ENCODE measurements around the gene WDR27.

The WDR27 gene

GRCh38 chr6:169624785-169625184 is 77.0 kb downstream of the WDR27 start:
- Histone ChIP-seq H3F3A (ENCODE audit: insufficient read depth, low read length) (no peaks in the 10 kb centered on the region), H2AFZ (ENCODE audit: low read length) (no peak overlapping the region), H3K9ac (ENCODE audit: low read length) (no peak overlapping the region), H3K4me1 (ENCODE audit: insufficient read depth, low read length, severe bottlenecking) (no peaks in the 10 kb centered on the region), H3K27me3 (ENCODE audit: insufficient read depth, low read length) (no peaks in the 10 kb centered on the region), H4K20me1 (ENCODE audit: insufficient read depth, low read length) (no peaks in the 10 kb centered on the region), H3K9me3 (ENCODE audit: low read length) (no peaks in the 10 kb centered on the region), H3K36me3 (ENCODE audit: insufficient read depth, low read length) (peaks cover 17% of the 10 kb centered on the region), H3K79me2 (ENCODE audit: insufficient read depth, low read length) (no peaks in the 10 kb centered on the region), H3K4me2 (ENCODE audit: low read length) (no peak overlapping the region), H3K27ac (ENCODE audit: low read depth, low read length, poor library complexity, severe bottlenecking) (no peak overlapping the region), H3K4me3 (ENCODE audit: low read depth, low read length, poor library complexity, severe bottlenecking) (no peak overlapping the region), H3K9me2 (ENCODE audit: low read depth, low read length) (no peaks in the 10 kb centered on the region)
- no peak for TF ChIP-seq EZH2 (IDR thresholded peaks at IDR 0.05; ENCODE audit: borderline replicate concordance, low read length)
- TF ChIP-seq, protein P1, sequence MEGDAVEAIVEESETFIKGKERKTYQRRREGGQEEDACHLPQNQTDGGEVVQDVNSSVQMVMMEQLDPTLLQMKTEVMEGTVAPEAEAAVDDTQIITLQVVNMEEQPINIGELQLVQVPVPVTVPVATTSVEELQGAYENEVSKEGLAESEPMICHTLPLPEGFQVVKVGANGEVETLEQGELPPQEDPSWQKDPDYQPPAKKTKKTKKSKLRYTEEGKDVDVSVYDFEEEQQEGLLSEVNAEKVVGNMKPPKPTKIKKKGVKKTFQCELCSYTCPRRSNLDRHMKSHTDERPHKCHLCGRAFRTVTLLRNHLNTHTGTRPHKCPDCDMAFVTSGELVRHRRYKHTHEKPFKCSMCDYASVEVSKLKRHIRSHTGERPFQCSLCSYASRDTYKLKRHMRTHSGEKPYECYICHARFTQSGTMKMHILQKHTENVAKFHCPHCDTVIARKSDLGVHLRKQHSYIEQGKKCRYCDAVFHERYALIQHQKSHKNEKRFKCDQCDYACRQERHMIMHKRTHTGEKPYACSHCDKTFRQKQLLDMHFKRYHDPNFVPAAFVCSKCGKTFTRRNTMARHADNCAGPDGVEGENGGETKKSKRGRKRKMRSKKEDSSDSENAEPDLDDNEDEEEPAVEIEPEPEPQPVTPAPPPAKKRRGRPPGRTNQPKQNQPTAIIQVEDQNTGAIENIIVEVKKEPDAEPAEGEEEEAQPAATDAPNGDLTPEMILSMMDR (IDR thresholded peaks at IDR 0.05; ENCODE audit: low read length) = no peak

DNA sequence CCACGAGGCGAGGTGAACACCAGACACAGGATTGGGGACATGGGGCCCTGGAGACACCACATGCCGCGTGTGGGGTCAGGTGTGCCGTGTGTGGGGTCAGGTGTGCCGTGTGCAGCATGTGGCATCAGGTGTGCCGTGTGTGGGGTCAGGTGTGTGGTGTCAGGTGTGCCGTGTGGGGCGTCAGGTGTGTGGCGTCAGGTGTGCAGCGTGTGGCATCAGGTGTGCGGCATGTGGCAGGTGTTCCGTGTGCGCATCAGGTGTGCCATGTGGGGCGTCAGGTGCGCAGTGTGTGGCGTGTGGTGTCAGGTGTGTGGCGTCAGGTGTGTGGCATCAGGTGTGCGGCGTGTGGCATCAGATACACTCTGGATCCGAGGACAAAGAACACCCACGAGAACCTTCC is 77.9 kb downstream of the WDR27 start:
- Histone ChIP-seq H3K27me3 (ENCODE audit: insufficient read depth, low read length) (no peaks in the 10 kb centered on the region), H3K4me3 (ENCODE audit: low read depth, low read length, poor library complexity, severe bottlenecking) (no peak overlapping the region), H3K27ac (ENCODE audit: low read depth, low read length, poor library complexity, severe bottlenecking) (no peak overlapping the region), H3K9ac (ENCODE audit: low read length) (no peak overlapping the region), H3K9me2 (ENCODE audit: low read depth, low read length) (no peaks in the 10 kb centered on the region), H4K20me1 (ENCODE audit: insufficient read depth, low read length) (no peaks in the 10 kb centered on the region), H3K4me1 (ENCODE audit: insufficient read depth, low read length, severe bottlenecking) (no peaks in the 10 kb centered on the region), H3K4me2 (ENCODE audit: low read length) (no peak overlapping the region), H3K79me2 (ENCODE audit: insufficient read depth, low read length) (no peaks in the 10 kb centered on the region), H3K9me3 (ENCODE audit: low read length) (no peaks in the 10 kb centered on the region), H3F3A (ENCODE audit: insufficient read depth, low read length) (no peaks in the 10 kb centered on the region), H3K36me3 (ENCODE audit: insufficient read depth, low read length) (peaks cover 19% of the 10 kb centered on the region), H2AFZ (ENCODE audit: low read length) (no peak overlapping the region)
- no peak for TF ChIP-seq EZH2 (IDR thresholded peaks at IDR 0.05; ENCODE audit: borderline replicate concordance, low read length)
- TF ChIP-seq, protein P1 (IDR thresholded peaks at IDR 0.05; ENCODE audit: low read length) = no peak

GRCh38 chr6:169623343-169623742 is 78.5 kb downstream of the WDR27 start:
- TF ChIP-seq, protein P1 (IDR thresholded peaks at IDR 0.05; ENCODE audit: low read length) = no peak
- TF ChIP-seq EZH2 (IDR thresholded peaks at IDR 0.05; ENCODE audit: borderline replicate concordance, low read length) = no peak
- Histone ChIP-seq H3K9ac (ENCODE audit: low read length) (no peak overlapping the region), H3K36me3 (ENCODE audit: insufficient read depth, low read length) (peaks cover 21% of the 10 kb centered on the region), H3K9me2 (ENCODE audit: low read depth, low read length) (no peaks in the 10 kb centered on the region), H3K4me2 (ENCODE audit: low read length) (no peak overlapping the region), H3K79me2 (ENCODE audit: insufficient read depth, low read length) (no peaks in the 10 kb centered on the region), H3K4me3 (ENCODE audit: low read depth, low read length, poor library complexity, severe bottlenecking) (no peak overlapping the region), H3K27ac (ENCODE audit: low read depth, low read length, poor library complexity, severe bottlenecking) (no peak overlapping the region), H3F3A (ENCODE audit: insufficient read depth, low read length) (no peaks in the 10 kb centered on the region), H2AFZ (ENCODE audit: low read length) (no peak overlapping the region), H3K9me3 (ENCODE audit: low read length) (no peaks in the 10 kb centered on the region), H3K4me1 (ENCODE audit: insufficient read depth, low read length, severe bottlenecking) (no peaks in the 10 kb centered on the region), H4K20me1 (ENCODE audit: insufficient read depth, low read length) (no peaks in the 10 kb centered on the region), H3K27me3 (ENCODE audit: insufficient read depth, low read length) (no peaks in the 10 kb centered on the region)
